Hepatocyte (in vitro differentiated cells): ENCODE measurements around the gene HOXD8.

Source experiments
- CTCF ChIP-seq: fragments of 200-600 bp; sonication (generic); IDR thresholded peaks from 2 replicates; pipeline ENCODE4 v1.5.1; 2016; ENCODE audit warnings: antibody characterized with exemption, mild to moderate bottlenecking; ENCODE audit not compliant: poor library complexity
- EZH2phosphoT487 ChIP-seq: fragments of 200-600 bp; sonication (generic); IDR thresholded peaks from one replicate; pipeline ENCODE4 v1.6.1; 2018; ENCODE audit warnings: antibody characterized with exemption, mild to moderate bottlenecking, low read depth, moderate library complexity; ENCODE audit not compliant: unreplicated experiment, severe bottlenecking

GRCh38 chr2:176175709-176176607 is 46.5 kb downstream of the HOXD8 start:
- TF ChIP-seq CTCF (no peak), EZH2phosphoT487 (no peak)
